ENCODE measurements around the gene ZNF648. TPM values are rescaled to one million over a fixed set of nuclear protein-coding genes. Genes with fewer than 3 reads are reported as not detected.

The ZNF648 gene
- total and polyA plus RNA-seq, 2 of the 4 experiments (the other 2 are of a cell fraction) = not detected

- H2AFZ ChIP-seq (replicated peaks; ENCODE audit: low read length, poor library complexity) = no peak overlapping the region
- no peaks in the 10 kb centered on the region for H3K27me3 ChIP-seq (ENCODE audit: control insufficient read depth, insufficient read depth, low read length)
- no peaks in the 10 kb centered on the region for H4K20me1 ChIP-seq (ENCODE audit: insufficient read depth, low read length)
- H2AK5ac ChIP-seq (ENCODE audit: low read depth, low read length) = no peak overlapping the region
- no peak overlapping the region for H3K56ac ChIP-seq (ENCODE audit: extremely low read depth, insufficient read depth, low read length)
- H4K91ac ChIP-seq (ENCODE audit: insufficient read depth, low read depth, low read length) = no peak overlapping the region
- no peak overlapping the region for H3K14ac ChIP-seq (replicated peaks; ENCODE audit: low read depth, low read length)
- ATAC-seq (ENCODE audit: low read depth) (no peak), DNase-seq (no peak)
- no peak overlapping the region for H2BK5ac ChIP-seq (ENCODE audit: low read depth, low read length, poor library complexity, severe bottlenecking)
- intact Hi-C loops (cut with micrococcal nuclease) = no loop called here
- dilution Hi-C loops (cut with HindIII; ENCODE audit: low sequenced_read_pairs, unreplicated experiment) = no loop called here
- no peak overlapping the region for H2BK15ac ChIP-seq (ENCODE audit: low read depth, low read length)
- H3K4me2 ChIP-seq (ENCODE audit: low read depth, low read length) = no peak overlapping the region
- no peak overlapping the region for H4K8ac ChIP-seq (ENCODE audit: low read depth in 2 of 2, low read length in 2 of 2)
- no peak overlapping the region for H3K23ac ChIP-seq (ENCODE audit: low read depth, low read length)
- H3K4me3 ChIP-seq (ENCODE audit: insufficient read depth, low read depth, low read length) = no peak overlapping the region
- in situ Hi-C loops (cut with MboI; ENCODE audit: low sequenced_read_pairs) = loop anchor here (25.0 kb wide), 1 partner anchor 848 kb away; no protein-coding TSS in a partner anchor
- no peak overlapping the region for H3K4ac ChIP-seq (ENCODE audit: low read depth, low read length)
- ChIA-PET CTCF (interaction anchor here (1.7 kb wide), 1 partner anchor 9 kb away, joined by 6 read pairs; no protein-coding TSS in a partner anchor), POLR2A (ENCODE audit: unreplicated experiment) (no interaction called here)
- H3K9me1 ChIP-seq (ENCODE audit: insufficient read depth, low read length) = no peaks in the 10 kb centered on the region
- H3K36me3 ChIP-seq (ENCODE audit: control insufficient read depth, insufficient read depth, low read length) = no peaks in the 10 kb centered on the region
- no CpG with 5 or more reads among the region's 2 CpGs for WGBS, 2 experiments (ENCODE audit: extremely low coverage in 2 of 2, insufficient read length in 1 of 2)
- no peaks in the 10 kb centered on the region for H3K4me1 ChIP-seq (ENCODE audit: control insufficient read depth, insufficient read depth, low read length)
- H4K5ac ChIP-seq (ENCODE audit: low read depth, low read length) = no peak overlapping the region
- no peak overlapping the region for H3K9ac ChIP-seq (ENCODE audit: low read depth, low read length)
- no TSS peak for BruUV-seq (replicated peaks)
- no peak overlapping the region for H2AK9ac ChIP-seq (replicated peaks; ENCODE audit: low read depth, low read length, poor library complexity)
- no peak overlapping the region for H2BK20ac ChIP-seq (ENCODE audit: low read depth, low read length)
- H3K79me1 ChIP-seq (ENCODE audit: low read depth in 1 of 2, low read length in 2 of 2) = no peaks in the 10 kb centered on the region
- TF ChIP-seq POLR2A (IDR thresholded peaks at IDR 0.05; ENCODE audit: low read depth, low read length) (no peak), BHLHE40 (IDR thresholded peaks at IDR 0.05; ENCODE audit: low read depth, low read length) (no peak), SMC3 (IDR thresholded peaks at IDR 0.05; ENCODE audit: low read depth, low read length) (no peak), MAFK (IDR thresholded peaks at IDR 0.05; ENCODE audit: low read depth, low read length) (no peak), MXI1 (IDR thresholded peaks at IDR 0.05; ENCODE audit: borderline replicate concordance, low read depth, low read length) (no peak), FOS (IDR thresholded peaks at IDR 0.05; ENCODE audit: low read depth, low read length) (no peak)
- peaks cover 4% of the 10 kb centered on the region for H3K9me3 ChIP-seq (ENCODE audit: control insufficient read depth, insufficient read depth, low read length)
- H3K18ac ChIP-seq (ENCODE audit: low read depth, low read length) = no peak overlapping the region
- no peak overlapping the region for H3K27ac ChIP-seq (ENCODE audit: insufficient read depth, low read length)
- no peak overlapping the region for H2BK120ac ChIP-seq (ENCODE audit: low read depth, low read length)
Measured at GRCh38 chr1:182059936-182060335, 1.6 kb downstream of the ZNF648 start.
